Measurements from ENCODE around the gene ARMC2.
"Not testable (repeated sequence)": the region's sequence is repeated elsewhere in the genome, so short reads cannot be mapped to it uniquely, and the experiment has no call there.

The ARMC2 gene

GRCh38 chr6:108974201-108974600 lies 126.0 kb downstream of the ARMC2 start:
- no peak for DNase-seq (ENCODE audit: low read depth, low spot score)
- H3K27ac ChIP-seq: no peak overlapping the region

GRCh38 chr6:108978638-108979037 lies 130.4 kb downstream of the ARMC2 start:
- not testable (repeated sequence) for H3K27ac ChIP-seq; DNase-seq (ENCODE audit: low read depth, low spot score)

- no peak for DNase-seq (ENCODE audit: low read depth, low spot score)
- no peak overlapping the region for H3K27ac ChIP-seq
Observed at GRCh38 chr6:108982154-108983113, 134.2 kb downstream of the ARMC2 start.

- H3K27ac ChIP-seq: no peak overlapping the region
- DNase-seq (ENCODE audit: low read depth, low spot score): no peak
Observed at GRCh38 chr6:108983151-108983550, 134.9 kb downstream of the ARMC2 start.

GRCh38 chr6:108985301-108985700 lies 137.1 kb downstream of the ARMC2 start:
- H3K27ac ChIP-seq: no peak overlapping the region
- DNase-seq (ENCODE audit: low read depth, low spot score): no peak

GRCh38 chr6:108987156-108987555 lies 138.9 kb downstream of the ARMC2 start:
- no peak overlapping the region for H3K27ac ChIP-seq

DNA sequence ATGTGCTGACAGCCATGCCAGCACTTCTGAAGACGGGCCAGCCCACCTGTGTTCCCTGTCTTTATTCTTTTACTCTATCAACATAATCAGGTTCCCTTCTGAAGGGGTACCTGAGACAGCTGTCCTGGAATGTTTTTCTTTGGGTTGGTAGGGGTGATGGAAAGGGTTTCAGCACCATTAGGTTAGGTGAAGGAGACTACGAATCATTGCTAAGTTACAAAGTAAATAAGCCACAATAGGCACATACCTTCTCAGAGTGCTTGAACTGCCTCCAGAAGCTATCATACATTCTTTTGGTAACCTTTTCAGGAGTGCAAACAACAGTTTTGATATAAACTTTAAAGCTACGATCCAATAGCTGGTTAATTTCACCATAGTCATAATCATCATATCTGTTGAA lies 140.1 kb downstream of the ARMC2 start:
- DNase-seq (ENCODE audit: low read depth, low spot score): no peak
- H3K27ac ChIP-seq: no peak overlapping the region

More at GRCh38 chr6:108987156-108987555, 138.9 kb downstream of the ARMC2 start:
- no peak for DNase-seq (ENCODE audit: low read depth, low spot score)

- H3K27ac ChIP-seq: no peak overlapping the region
- DNase-seq (ENCODE audit: low read depth, low spot score): no peak
Observed at GRCh38 chr6:108988765-108989164, 140.5 kb downstream of the ARMC2 start.

DNA sequence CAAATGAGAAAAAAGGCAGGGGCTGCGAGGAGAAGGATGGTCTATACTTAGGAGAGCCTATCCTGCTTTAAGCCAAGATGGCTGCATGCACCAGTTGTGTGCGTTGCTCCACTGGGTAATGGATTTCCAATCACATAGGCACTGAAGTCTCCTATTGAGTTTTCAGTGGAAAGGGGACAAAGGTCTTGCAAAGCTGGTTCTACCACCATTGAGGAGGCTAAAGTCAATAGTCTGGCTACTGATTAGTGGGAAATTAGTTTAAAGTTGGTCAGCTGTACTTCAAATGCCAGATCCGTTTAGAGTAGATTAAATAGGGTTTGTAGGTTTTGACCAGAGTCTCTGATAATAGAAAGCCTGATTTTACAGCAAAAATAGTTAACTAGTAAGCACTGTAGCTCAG lies 141.5 kb downstream of the ARMC2 start:
- no peak overlapping the region for H3K27ac ChIP-seq
- DNase-seq (ENCODE audit: low read depth, low spot score): no peak

GRCh38 chr6:108993876-108994275 lies 145.7 kb downstream of the ARMC2 start:
- H3K27ac ChIP-seq: no peak overlapping the region
- no peak for DNase-seq (ENCODE audit: low read depth, low spot score)

DNA sequence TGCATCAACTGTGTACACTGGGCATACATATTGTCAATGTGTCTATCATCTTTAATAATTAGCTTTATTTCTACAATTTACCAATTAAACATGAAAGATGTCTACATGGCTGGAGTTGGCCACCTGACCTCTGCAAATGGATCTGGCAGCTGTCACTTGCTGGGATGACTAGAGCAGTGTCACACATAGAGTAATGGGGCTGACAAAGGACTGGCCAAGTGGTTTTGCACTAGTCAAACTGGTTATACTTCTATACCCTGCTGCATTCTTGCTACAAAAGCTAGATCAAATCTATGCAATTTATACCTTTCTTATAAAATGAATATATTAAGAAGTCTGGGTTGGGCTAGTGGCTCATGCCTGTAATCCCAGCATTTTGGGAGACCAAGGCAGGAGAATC lies 147.1 kb downstream of the ARMC2 start:
- no peak for DNase-seq (ENCODE audit: low read depth, low spot score)
- H3K27ac ChIP-seq: no peak overlapping the region

- no peak overlapping the region for H3K27ac ChIP-seq
- DNase-seq (ENCODE audit: low read depth, low spot score): no peak
Observed at GRCh38 chr6:108996208-108996607, 148.0 kb downstream of the ARMC2 start.

GRCh38 chr6:108998485-108998884 lies 150.3 kb downstream of the ARMC2 start:
- no peak overlapping the region for H3K27ac ChIP-seq
- no peak for DNase-seq (ENCODE audit: low read depth, low spot score)

DNA sequence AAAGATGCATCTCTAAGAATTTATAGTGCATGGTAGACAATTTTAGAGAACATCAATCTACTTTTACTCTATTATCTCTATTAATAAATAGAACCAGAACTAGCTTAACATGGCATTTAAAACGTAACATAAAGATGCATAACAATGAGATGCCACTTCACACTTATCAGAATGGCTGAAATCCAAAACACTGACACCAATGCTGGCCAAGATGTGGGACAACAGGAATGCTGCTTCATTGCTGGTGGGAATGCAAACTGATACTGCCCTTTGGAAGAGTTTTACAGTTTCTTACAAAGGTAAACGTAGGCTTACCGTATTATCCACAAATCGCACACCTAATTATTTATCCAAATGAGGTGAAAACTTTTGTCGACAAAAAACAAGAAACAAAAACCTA lies 151.2 kb downstream of the ARMC2 start:
- DNase-seq (ENCODE audit: low read depth, low spot score): no peak
- H3K27ac ChIP-seq: no peak overlapping the region

DNA sequence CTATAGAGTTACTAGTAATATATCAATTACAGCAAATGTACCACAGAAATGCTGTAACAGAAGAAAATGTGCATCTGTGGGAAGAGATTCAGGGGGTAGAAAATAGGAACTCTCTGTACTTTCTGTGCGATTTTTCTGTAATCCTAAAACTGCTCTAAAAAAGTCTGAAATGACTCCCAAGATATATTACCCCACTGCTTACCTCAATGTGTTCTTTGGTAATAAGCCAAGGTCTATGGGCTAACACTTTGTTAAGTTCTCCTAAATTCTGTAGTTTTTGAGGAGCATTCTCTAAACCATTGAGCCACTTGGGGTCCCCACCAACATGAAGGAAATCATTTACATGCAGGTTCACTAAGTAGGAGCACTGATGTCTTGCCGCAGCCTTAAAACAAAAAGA lies 152.1 kb downstream of the ARMC2 start:
- no peak for DNase-seq (ENCODE audit: low read depth, low spot score)

GRCh38 chr6:109001291-109001894 lies 153.2 kb downstream of the ARMC2 start:
- DNase-seq (ENCODE audit: low read depth, low spot score): no peak
- no peak overlapping the region for H3K27ac ChIP-seq

More for the DNA sequence above, 152.1 kb downstream of the ARMC2 start:
- no peak overlapping the region for H3K27ac ChIP-seq

GRCh38 chr6:109002051-109002697 lies 154.0 kb downstream of the ARMC2 start:
- DNase-seq (ENCODE audit: low read depth, low spot score): peak; percentile 26
- no peak overlapping the region for H3K27ac ChIP-seq

GRCh38 chr6:109002882-109003281 lies 154.7 kb downstream of the ARMC2 start:
- no peak for DNase-seq (ENCODE audit: low read depth, low spot score)

DNA sequence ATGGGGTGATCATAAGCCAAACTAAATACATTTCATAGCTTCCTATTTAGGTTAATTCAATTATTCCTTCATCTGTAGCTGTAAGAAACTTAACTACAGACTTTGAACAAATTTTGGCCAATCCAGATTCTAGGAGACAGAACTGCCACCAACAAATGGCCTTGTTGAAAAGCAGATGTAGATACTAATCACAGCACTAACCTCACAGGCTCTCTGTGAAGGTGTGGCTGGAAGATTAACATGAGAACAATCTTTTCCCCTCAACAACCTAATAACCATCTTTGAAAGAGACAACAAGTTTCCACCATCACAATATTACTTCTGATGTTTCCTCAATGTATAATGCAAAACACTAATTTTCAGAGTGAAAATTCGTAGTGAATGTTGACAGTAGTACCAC lies 158.6 kb downstream of the ARMC2 start:
- no peak for DNase-seq (ENCODE audit: low read depth, low spot score)
- H3K27ac ChIP-seq: no peak overlapping the region

More at GRCh38 chr6:109002882-109003281, 154.7 kb downstream of the ARMC2 start:
- H3K27ac ChIP-seq: no peak overlapping the region

DNA sequence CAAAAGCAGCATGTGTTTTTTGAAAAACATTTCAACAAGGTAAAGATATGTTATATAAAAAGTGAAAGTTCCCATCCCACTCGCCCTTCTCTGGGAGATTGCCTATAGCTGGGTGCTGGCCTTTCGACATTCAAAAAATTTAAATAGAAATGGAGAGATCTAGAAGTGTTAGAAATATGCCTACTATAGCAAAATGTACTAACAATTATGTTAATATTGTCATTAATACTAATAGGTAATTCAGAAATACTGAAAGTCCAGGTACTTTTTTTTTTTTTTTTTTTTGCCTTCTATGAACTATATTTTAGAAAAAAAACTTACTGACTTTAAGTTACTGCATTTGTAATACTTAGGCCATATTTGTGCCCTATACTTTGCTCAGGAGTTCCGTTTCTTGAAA lies 159.3 kb downstream of the ARMC2 start:
- DNase-seq (ENCODE audit: low read depth, low spot score): no peak
- no peak overlapping the region for H3K27ac ChIP-seq

DNA sequence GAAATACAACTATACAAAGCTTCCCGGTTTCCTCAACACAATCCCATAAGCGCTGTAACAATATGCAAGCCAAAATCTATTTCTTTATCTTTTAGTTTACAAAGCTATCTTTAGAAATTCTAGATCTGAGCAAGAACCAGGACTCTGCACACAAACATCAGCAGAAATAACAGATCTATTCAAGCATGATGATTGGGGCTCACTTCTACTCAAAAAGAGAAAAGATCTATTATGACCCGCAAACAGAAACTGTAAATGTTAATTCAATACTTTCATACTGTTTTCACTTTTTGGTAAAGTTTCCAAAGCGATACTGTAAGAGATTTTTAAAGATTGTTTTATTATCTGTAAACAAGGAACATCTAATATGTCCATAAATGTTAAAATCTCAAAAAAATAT lies 159.8 kb downstream of the ARMC2 start:
- H3K27ac ChIP-seq: peak overlapping the region; percentile 72
- DNase-seq (ENCODE audit: low read depth, low spot score): no peak
